Calu3 (cell line): ENCODE results near the gene IKBIP. TPM values are rescaled to one million over a fixed set of nuclear protein-coding genes. Genes with fewer than 3 reads are reported as not detected.

Experiments
- BruUV-seq: library from RNA; stranded (reverse); fragments of 400-500 nt; replicated peaks from 2 replicates; lab custom pipeline; 2021; lab: Mats Ljungman, UMichigan
- CTCF ChIA-PET: fragments of 300-600 bp; sonication (Branson Sonifier 250); formaldehyde crosslinking; loops from one replicate; lab custom pipeline; 2022; ENCODE audit warnings: antibody characterized with exemption; lab: Charles Lee
- DNase-seq: peaks from one replicate; pipeline ENCODE4 v3.0.0; 2022
- H3K27ac Mint-ChIP-seq: one replicate; pipeline ENCODE4 v1.8.0; 2022; ENCODE audit warnings: mixed read lengths; ENCODE audit not compliant: unreplicated experiment
- H3K27me3 Mint-ChIP-seq: one replicate; pipeline ENCODE4 v1.8.0; 2022; ENCODE audit warnings: mixed read lengths; ENCODE audit not compliant: unreplicated experiment
- H3K36me3 Mint-ChIP-seq: one replicate; pipeline ENCODE4 v1.8.0; 2022; ENCODE audit warnings: mild to moderate bottlenecking, moderate library complexity, mixed read lengths; ENCODE audit not compliant: insufficient read depth, unreplicated experiment
- H3K4me1 Mint-ChIP-seq: one replicate; pipeline ENCODE4 v1.8.0; 2022; ENCODE audit warnings: mild to moderate bottlenecking, low read depth, mixed read lengths; ENCODE audit not compliant: unreplicated experiment
- H3K4me3 Mint-ChIP-seq: one replicate; pipeline ENCODE4 v1.8.0; 2022; ENCODE audit warnings: mild to moderate bottlenecking, low read depth, moderate library complexity, mixed read lengths; ENCODE audit not compliant: unreplicated experiment
- H3K9me3 Mint-ChIP-seq: one replicate; pipeline ENCODE4 v1.8.0; 2022; ENCODE audit warnings: low read depth, mixed read lengths; ENCODE audit not compliant: unreplicated experiment
- CTCF ChIP-seq: fragments of 200-600 bp; IDR thresholded peaks from one replicate; pipeline ENCODE4 v1.8.0; 2022; ENCODE audit warnings: antibody characterized with exemption; ENCODE audit not compliant: unreplicated experiment
- intact Hi-C: fragments of 100-400 bp; cut with micrococcal nuclease; formaldehyde crosslinking; loops from one replicate; pipeline ENCODE4 v1.10.0; 2022; ENCODE audit not compliant: unreplicated experiment
- total RNA-seq: library from RNA; stranded (reverse); gene quantifications from 2 replicates; pipeline ENCODE4 v1.2.3, GENCODE V29; 2022

Gene IKBIP
- total RNA-seq, 1 experiment from 2014 or later, result 24.7 TPM

- Mint-ChIP-seq H3K4me1 (peaks cover 18% of the 10 kb centered on the region), H3K36me3 (peaks cover 55% of the 10 kb centered on the region), H3K27ac (peak overlapping the region; percentile 99), H3K9me3 (no peaks in the 10 kb centered on the region), H3K27me3 (no peaks in the 10 kb centered on the region), H3K4me3 (peak overlapping the region; percentile 92)
- TF ChIP-seq CTCF, result no peak
- CTCF ChIA-PET, result interaction anchor here (0.7 to 3.8 kb wide), 4 partner anchors 26 to 151 kb away, joined by 3 to 35 read pairs (median 3); partner anchors contain the start of gene IKBIP
- DNase-seq, result no peak
- TSS peak; percentile 99 for BruUV-seq
- intact Hi-C loops, result loop anchor here (1.0 kb wide), 1 partner anchor 52 kb away; the partner anchor contains the start of gene APAF1
Measured at GRCh38 chr12:98592825-98593322, 51.7 kb downstream of the IKBIP start.

- H3K27ac Mint-ChIP-seq, result no peak overlapping the region
- no peaks in the 10 kb centered on the region for H3K9me3 Mint-ChIP-seq
- H3K4me1 Mint-ChIP-seq, result peaks cover 14% of the 10 kb centered on the region
- DNase-seq, result no peak
- intact Hi-C loops, result no loop called here
- CTCF ChIA-PET, result no interaction called here
- H3K36me3 Mint-ChIP-seq, result peaks cover 38% of the 10 kb centered on the region
- no peaks in the 10 kb centered on the region for H3K27me3 Mint-ChIP-seq
- no peak for TF ChIP-seq CTCF
- no TSS peak for BruUV-seq
- H3K4me3 Mint-ChIP-seq, result no peak overlapping the region
Measured at GRCh38 chr12:98591209-98591608, 53.4 kb downstream of the IKBIP start.

- intact Hi-C loops, result no loop called here
- Mint-ChIP-seq H3K27me3 (no peaks in the 10 kb centered on the region), H3K9me3 (no peaks in the 10 kb centered on the region), H3K27ac (no peak overlapping the region), H3K4me3 (no peak overlapping the region), H3K4me1 (no peaks in the 10 kb centered on the region), H3K36me3 (no peaks in the 10 kb centered on the region)
- TF ChIP-seq CTCF, result no peak
- CTCF ChIA-PET, result interaction anchor here (0.7 kb wide), 1 partner anchor 745 kb away, joined by 3 read pairs; no protein-coding TSS in a partner anchor
- BruUV-seq, result no TSS peak
- DNase-seq, result no peak
Measured at GRCh38 chr12:98587084-98587483, 57.5 kb downstream of the IKBIP start.

GRCh38 chr12:98582093-98582492 is 62.5 kb downstream of the IKBIP start:
- no peaks in the 10 kb centered on the region for H3K27me3 Mint-ChIP-seq
- intact Hi-C loops, result no loop called here
- TF ChIP-seq CTCF, result no peak
- H3K4me1 Mint-ChIP-seq, result no peaks in the 10 kb centered on the region
- H3K4me3 Mint-ChIP-seq, result no peak overlapping the region
- CTCF ChIA-PET, result no interaction called here
- no peak overlapping the region for H3K27ac Mint-ChIP-seq
- H3K36me3 Mint-ChIP-seq, result no peaks in the 10 kb centered on the region
- H3K9me3 Mint-ChIP-seq, result no peaks in the 10 kb centered on the region
- DNase-seq, result no peak
- BruUV-seq, result no TSS peak
